H54 (cell line): ENCODE results near the gene TBCB.
"Not testable (repeated sequence)": the region's sequence is repeated elsewhere in the genome, so short reads cannot be mapped to it uniquely, and the experiment has no call there.

ENCODE experiments used
- DNase-seq: peaks from one replicate; pipeline ENCODE4 v3.0.0; 2011; ENCODE audit warnings: low spot score, mixed read lengths; ENCODE audit not compliant: insufficient read length
- FAIRE-seq: peaks from 3 replicates; lab custom pipeline; 2011; peaks lifted over from hg19 to GRCh38; lab: Jason Lieb, UNC
- POLR2A ChIP-seq: IDR thresholded peaks from 2 replicates; pipeline ENCODE4 v1.6.1; 2011; ENCODE audit warnings: low read depth, mild to moderate bottlenecking, low read length

Gene TBCB

GRCh38 chr19:36115453-36116343 is at the start of gene TBCB:
TBCB (plus strand) TSS chr19:36115468; CDS start chr19:36115561, 93 bp downstream.
- FAIRE-seq (no peak), DNase-seq (peak; percentile 83)
- peak; percentile 77 for TF ChIP-seq POLR2A

- no peak for FAIRE-seq
Observed at GRCh38 chr19:36067681-36068080, 47.6 kb upstream of the TBCB start.

DNA sequence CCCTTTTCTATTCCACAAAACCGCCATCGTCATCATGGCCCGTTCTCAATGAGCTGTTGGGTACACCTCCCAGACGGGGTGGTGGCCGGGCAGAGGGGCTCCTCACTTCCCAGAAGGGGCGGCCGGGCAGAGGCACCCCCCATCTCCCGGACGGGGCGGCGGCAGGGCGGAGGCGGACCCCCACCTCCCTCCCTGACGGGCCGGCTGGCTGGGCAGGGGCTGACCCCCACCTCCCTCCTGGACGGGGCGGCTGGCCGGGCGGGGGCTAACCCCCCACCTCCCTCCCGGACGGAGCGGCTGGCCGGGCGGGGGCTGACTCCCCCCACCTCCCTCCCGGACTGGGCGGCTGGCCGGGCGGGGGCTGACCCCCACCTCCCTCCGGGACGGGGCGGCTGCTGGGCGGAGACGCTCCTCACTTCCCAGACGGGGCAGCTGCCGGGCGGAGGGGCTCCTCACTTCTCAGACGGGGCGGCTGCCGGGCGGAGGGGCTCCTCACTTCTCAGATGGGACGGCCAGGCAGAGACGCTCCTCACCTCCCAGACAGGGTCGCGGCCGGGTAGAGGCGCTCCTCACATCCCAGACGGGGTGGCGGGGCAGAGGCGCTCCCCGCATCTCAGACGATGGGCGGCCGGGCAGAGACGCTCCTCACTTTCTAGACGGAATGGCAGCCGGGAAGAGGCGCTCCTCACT is 46.3 kb upstream of the TBCB start:
- not testable (repeated sequence) for DNase-seq

More at GRCh38 chr19:36067681-36068080, 47.6 kb upstream of the TBCB start:
- DNase-seq: no peak
- no peak for TF ChIP-seq POLR2A

DNA sequence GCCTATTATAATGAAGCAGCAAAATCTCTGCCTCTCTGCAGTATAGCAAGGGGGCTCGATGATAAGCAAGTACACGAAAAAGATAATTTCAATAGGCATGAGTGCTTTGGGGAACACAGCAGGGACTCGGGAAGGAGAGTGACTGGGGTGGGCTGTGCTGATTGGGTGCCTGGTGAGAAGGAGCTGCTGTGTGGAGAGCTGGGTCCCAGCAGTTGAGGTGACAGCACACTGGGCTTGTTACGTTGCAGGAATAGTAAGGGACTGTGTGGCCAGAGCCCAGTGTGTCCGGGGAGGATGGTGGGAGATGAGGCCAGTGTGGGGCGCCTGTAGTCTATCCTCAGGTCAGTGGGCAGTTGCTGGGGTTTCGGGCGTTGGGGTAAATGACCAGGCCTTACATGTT is 43.2 kb upstream of the TBCB start:
- no peak for TF ChIP-seq POLR2A
- FAIRE-seq (no peak), DNase-seq (no peak)

More for the DNA sequence above, 46.3 kb upstream of the TBCB start:
- FAIRE-seq: not testable (repeated sequence)

- TF ChIP-seq POLR2A: no peak
- no peak for FAIRE-seq
Observed at GRCh38 chr19:36073121-36073876, 42.0 kb upstream of the TBCB start.

DNA sequence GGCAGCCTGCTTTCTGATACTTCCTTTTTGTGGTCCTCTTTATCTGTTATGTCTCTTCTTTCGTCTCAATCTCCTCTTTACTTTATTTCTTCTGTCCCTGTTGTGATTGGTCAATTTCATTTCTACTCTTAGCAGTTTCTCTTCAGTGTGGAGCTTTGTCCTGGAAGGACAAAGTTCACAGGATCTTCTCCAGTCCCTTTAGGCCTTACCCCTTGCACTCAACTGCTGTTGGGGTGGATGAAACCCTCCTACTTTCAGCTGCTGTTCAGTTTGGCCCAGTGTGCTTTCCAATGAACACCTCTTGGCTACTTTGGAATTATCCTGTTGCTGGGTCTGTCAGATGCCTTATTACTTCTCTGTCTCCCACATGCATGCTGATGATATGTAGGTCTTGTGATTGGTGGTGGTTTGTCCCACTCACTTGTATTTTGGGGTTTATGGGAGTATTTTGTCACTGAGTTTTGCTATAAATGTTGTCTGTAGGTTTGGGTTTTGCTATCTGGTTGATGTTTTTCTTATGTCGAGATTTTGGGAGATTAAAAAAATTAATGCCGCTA is 35.8 kb upstream of the TBCB start:
- FAIRE-seq: no peak

More at GRCh38 chr19:36073121-36073876, 42.0 kb upstream of the TBCB start:
- DNase-seq: no peak

GRCh38 chr19:36081385-36081784 is 33.9 kb upstream of the TBCB start:
- DNase-seq (no peak), FAIRE-seq (no peak)
- no peak for TF ChIP-seq POLR2A

More for the DNA sequence above, 35.8 kb upstream of the TBCB start:
- no peak for DNase-seq
- no peak for TF ChIP-seq POLR2A

DNA sequence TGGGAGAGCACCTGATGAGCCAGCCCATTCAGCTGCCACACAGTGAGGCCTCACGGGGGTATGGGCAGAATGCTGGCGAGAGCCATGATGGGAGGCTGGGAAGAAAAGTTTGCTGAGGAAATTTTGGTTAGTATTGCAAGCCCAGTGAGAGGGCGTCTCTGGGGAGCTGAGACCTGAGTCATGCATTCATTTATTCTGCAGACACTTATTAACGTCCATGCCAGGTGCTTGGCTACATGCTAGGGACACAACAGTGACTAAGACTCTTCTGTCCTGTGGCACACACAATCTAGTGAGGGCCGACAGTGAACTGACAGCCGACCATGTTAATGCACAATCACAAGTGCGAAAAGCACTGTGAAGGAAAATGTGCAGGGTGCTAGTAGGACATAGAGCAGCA is 33.4 kb upstream of the TBCB start:
- no peak for TF ChIP-seq POLR2A
- no peak for DNase-seq
- FAIRE-seq: no peak

- DNase-seq: no peak
- no peak for FAIRE-seq
- TF ChIP-seq POLR2A: no peak
Observed at GRCh38 chr19:36082916-36083315, 32.4 kb upstream of the TBCB start.

DNA sequence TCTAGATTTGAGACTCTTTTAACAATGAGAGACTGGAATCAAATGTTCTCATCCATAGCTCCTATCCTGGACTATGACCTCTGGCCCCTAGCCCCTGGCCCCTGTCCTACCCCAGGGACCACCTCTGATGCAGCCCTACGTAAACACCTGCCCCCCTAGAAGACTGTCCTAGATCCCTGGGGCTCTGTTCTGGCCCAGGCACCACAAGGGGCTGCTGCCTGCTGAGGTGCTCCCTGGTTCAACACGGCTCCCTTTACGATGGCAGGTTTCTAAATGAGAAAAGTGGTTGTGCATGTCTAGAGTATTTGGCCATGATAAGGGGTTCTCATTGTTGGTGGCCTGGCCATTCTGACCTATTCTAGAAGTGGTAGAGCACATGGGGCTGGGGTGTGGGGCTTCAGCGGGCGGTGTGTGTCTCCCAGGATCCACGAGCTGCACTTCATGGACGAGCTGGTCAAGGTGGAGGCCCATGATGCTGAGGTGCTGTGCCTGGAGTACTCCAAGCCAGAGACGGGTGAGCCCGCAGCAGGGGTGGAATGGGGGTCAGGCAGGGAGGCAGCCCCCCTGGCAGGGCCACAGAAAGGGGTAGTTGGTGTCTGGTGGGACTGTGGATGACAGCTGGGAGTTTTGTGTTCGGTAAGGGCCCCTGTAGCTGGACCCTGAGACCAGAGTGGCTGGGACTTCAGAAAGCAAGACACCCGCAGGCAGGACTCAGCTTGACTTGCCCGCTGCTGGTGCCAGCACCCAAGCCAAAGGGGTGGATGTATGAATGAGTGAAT is 30.8 kb upstream of the TBCB start:
- no peak for TF ChIP-seq POLR2A
- FAIRE-seq: no peak
- DNase-seq: no peak

DNA sequence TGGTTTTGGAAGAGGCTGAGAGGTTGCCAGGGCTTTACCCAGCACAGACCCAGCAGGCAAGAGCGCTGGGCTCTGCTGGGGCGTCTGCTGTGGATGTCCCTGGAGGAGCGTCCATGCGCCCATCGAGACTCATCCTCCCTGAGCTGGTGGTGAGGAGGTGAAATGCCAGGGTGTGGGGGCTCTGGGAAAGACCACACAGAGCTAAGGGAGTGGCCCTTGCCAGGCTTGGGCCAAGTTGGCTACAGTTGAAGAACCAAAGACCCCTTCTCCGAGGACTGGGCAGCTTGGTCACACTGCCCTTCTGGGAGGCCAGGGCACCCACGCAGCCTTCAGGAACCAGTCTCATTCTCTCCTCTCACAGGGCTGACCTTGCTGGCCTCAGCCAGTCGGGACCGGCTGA is 28.9 kb upstream of the TBCB start:
- no peak for DNase-seq
- no peak for TF ChIP-seq POLR2A

GRCh38 chr19:36089847-36090246 is 25.4 kb upstream of the TBCB start:
- no peak for TF ChIP-seq POLR2A
- FAIRE-seq (no peak), DNase-seq (no peak)

More for the DNA sequence above, 28.9 kb upstream of the TBCB start:
- FAIRE-seq: no peak

- DNase-seq (no peak), FAIRE-seq (no peak)
- no peak for TF ChIP-seq POLR2A
Observed at GRCh38 chr19:36090910-36091695, 24.2 kb upstream of the TBCB start.
